NCI-H2196 treated with DMSO at 0.1 percent for 48 hours (cell line): ENCODE measurements around the gene CNTFR.

Experiments
- DNase-seq: peaks from one replicate; lab custom pipeline; 2025; ENCODE audit not compliant: unreplicated experiment; lab: John Stamatoyannopoulos, UW

The CNTFR gene

GRCh38 chr9:34508951-34509350, 80.6 kb downstream of the CNTFR start:
- no peak for DNase-seq

GRCh38 chr9:34508463-34508862, 81.1 kb downstream of the CNTFR start:
- no peak for DNase-seq

GRCh38 chr9:34507966-34508365, 81.6 kb downstream of the CNTFR start:
- no peak for DNase-seq

- DNase-seq, result no peak
These were observed 82.0 kb downstream of the CNTFR start for GRCh38 chr9:34507556-34507955.

DNA sequence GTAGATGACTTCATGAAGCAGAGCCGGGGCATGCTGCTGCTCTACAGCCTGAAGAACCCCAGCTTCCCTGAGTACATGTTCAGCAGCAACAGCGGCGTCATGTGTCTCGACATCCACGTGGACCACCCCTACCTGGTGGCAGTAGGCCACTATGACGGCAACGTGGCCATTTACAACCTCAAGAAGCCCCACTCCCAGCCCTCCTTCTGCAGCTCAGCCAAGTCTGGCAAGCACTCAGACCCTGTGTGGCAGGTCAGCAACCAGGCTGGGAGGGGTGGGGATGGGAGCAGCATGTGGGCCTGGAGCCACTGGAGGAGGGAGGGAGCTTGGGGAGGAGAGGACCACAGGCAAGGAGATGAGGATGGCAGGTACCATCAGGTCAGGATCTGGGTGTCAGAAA, 82.9 kb downstream of the CNTFR start:
- no peak for DNase-seq

DNA sequence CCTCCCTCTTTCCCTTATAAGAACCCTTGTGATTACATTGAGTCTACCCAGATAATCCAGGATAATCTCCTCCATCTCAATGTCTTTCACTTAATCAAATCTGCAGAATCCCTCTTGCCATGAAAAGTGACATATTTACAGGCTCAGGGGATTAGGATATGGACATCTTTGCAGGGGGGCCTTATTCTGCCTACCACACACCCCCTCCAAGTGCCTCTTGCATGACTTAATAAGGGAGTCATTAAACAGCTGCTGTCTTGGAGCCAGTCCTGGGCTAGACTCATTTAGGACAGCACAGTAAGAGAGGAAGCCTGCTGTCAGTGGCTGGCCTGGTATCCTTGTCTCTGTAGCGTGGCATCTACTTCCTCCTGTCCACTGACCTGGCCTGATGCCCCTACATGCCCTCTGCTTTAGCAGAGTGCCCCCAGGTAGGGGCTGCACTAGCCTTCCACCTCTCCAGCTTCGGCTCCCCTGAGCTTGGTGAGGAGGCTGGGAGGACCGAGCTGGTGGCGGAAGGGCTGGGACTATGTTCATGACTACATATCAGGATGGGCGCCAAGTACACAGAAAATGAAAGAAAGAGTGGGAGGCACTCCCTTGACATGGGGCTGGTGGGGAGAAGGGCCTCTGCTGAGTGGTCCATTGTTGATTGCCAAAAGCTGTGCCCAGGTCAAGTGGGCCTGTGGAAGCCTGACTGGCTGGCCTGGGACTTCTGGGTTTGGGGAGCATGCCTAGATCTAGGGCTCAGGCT, 84.0 kb downstream of the CNTFR start:
- no peak for DNase-seq

GRCh38 chr9:34503406-34503805, 86.1 kb downstream of the CNTFR start:
- DNase-seq, result no peak

DNA sequence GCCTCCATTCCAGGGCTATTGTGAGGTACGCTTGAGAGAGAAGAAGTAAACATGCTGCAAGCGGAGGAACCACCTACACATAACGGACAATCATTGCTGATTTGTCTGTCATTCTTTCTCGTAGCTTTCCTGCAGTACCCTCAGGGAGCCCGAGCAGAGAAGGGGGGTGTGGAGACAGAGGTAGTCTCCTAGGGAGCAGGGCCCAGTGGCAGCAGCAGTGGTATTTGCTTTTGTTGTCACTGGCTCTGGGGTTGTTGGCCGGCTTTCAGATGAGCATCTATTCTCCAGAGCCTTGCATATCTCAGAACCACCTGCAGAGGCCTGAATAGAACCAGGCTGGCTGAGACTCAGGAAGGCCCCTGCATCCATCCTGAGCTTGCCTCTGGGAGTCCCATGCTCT, 86.6 kb downstream of the CNTFR start:
- peak; percentile 57 for DNase-seq

DNA sequence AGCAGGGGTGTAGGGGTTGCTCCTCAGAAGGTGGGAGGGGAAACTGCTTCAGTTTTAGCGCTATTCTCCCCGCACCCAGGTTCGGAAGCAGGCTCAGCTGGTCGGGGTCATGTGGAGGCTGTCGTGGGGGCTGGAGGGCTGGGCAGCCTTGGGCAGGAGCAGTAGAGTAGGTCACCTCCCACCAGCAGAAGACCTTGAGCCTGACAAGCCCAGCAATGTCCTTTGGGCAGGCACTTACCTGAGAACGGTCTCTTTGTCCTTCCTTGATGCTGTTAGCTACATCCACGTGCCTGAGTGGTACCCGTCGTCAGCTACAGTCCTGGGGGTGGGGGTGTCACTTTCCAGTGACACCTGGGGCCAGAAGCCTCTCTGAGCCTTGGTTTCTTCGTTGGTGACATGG, 87.1 kb downstream of the CNTFR start:
- no peak for DNase-seq

DNA sequence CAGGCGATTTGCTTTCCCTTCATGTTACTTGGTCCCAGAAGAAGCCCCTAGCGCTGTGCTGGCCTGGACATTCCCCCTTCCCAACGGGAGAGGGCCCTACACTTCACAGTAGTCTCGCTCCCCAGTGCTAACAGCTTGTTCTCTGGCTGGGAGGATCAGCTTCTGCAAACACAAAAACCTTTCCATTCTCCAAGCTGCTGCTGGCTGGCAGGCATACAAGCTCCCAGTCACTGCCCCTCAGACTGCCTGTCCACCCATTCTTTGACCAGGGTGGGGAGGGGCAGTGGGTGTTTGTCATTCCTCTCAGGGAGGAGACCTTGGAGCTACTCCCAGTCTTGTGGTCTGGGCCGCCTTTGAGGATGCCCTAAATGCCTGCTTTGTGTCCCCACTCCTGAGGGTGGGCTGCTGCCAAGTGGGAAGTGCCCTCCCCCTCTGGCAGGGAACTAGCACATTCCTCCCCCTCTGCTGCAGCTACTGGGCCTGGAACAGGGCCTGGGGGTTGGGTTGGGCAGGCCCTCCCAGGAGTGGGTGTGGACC, 87.6 kb downstream of the CNTFR start:
- peak; percentile 72 for DNase-seq
